HepG2 (cell line): Measurements from ENCODE around the gene EARS2. TPM values are rescaled to one million over a fixed set of nuclear protein-coding genes. Genes with fewer than 3 reads are reported as not detected.

Source experiments
- AGO1 ChIP-seq: fragments of 200-400 bp; formaldehyde crosslinking; IDR thresholded peaks from 2 replicates; pipeline ENCODE4 v1.6.1; 2017; ENCODE audit warnings: mild to moderate bottlenecking, low read depth, low read length, moderate library complexity; ENCODE audit not compliant: poor library complexity, severe bottlenecking
- ARID5B ChIP-seq: IDR thresholded peaks from 2 replicates; pipeline ENCODE4 v1.4.0; 2020; ENCODE audit warnings: mild to moderate bottlenecking, missing genetic modification reagents
- FOXK2 ChIP-seq: fragments of 450-650 bp; IDR thresholded peaks from 2 replicates; pipeline ENCODE4 v1.6.1; 2016
- HNF1A ChIP-seq, 2 experiments: sonication (generic) in 1 of 2; formaldehyde crosslinking in 1 of 2; IDR thresholded peaks; 2 replicates each; pipeline versions ENCODE4 v1.4.0 to v1.6.1; 2016 to 2020; ENCODE audit warnings: borderline replicate concordance in 1 of 2, low read depth in 1 of 2, mild to moderate bottlenecking in 1 of 2, missing genetic modification reagents in 1 of 2
- MATR3 ChIP-seq: sonication (generic); formaldehyde crosslinking; IDR thresholded peaks from 2 replicates; pipeline ENCODE4 v1.4.0; 2020; ENCODE audit warnings: missing genetic modification reagents
- MXD3 ChIP-seq: IDR thresholded peaks from 2 replicates; pipeline ENCODE4 v1.6.1; 2016; ENCODE audit warnings: mild to moderate bottlenecking, missing biosample characterization, missing genetic modification reagents
- NR2F6 ChIP-seq, 2 experiments: IDR thresholded peaks; 2 replicates each; pipeline ENCODE4 v1.6.1; 2016; ENCODE audit warnings: antibody characterized with exemption in 1 of 2, mild to moderate bottlenecking in 1 of 2
- PHB2 ChIP-seq: fragments of 450-650 bp; IDR thresholded peaks from 2 replicates; pipeline ENCODE4 v1.6.1; 2018; ENCODE audit not compliant: partially characterized antibody
- PPARG ChIP-seq: conservative IDR thresholded peaks from 2 replicates; pipeline ENCODE4 v1.6.1; 2016; ENCODE audit warnings: missing biosample characterization, missing genetic modification reagents
- RXRB ChIP-seq: IDR thresholded peaks from 2 replicates; pipeline ENCODE4 v1.6.1; 2016; ENCODE audit warnings: borderline replicate concordance, missing genetic modification reagents, missing compliant biosample characterization
- SNAPC5 ChIP-seq: sonication (generic); formaldehyde crosslinking; IDR thresholded peaks from 2 replicates; pipeline ENCODE4 v1.8.1; 2023; ENCODE audit warnings: mild to moderate bottlenecking, missing genetic modification reagents, borderline replicate concordance
- ZBTB38 ChIP-seq: sonication (generic); formaldehyde crosslinking; IDR thresholded peaks from 2 replicates; pipeline ENCODE4 v1.5.1; 2020; ENCODE audit warnings: mild to moderate bottlenecking, missing genetic modification reagents
- ZIK1 ChIP-seq: sonication (generic); formaldehyde crosslinking; IDR thresholded peaks from 2 replicates; pipeline ENCODE4 v1.5.0; 2020; ENCODE audit warnings: mild to moderate bottlenecking, low read depth, missing genetic modification reagents, borderline replicate concordance
- ZMAT5 ChIP-seq: sonication (generic); formaldehyde crosslinking; IDR thresholded peaks from 2 replicates; pipeline ENCODE4 v1.5.0; 2020; ENCODE audit warnings: mild to moderate bottlenecking, low read depth, missing genetic modification reagents, borderline replicate concordance
- ZNF337 ChIP-seq: sonication (generic); formaldehyde crosslinking; IDR thresholded peaks from 2 replicates; pipeline ENCODE4 v1.5.1; 2020; ENCODE audit warnings: missing genetic modification reagents, low read depth, mild to moderate bottlenecking, borderline replicate concordance
- ZNF382 ChIP-seq: sonication (generic); formaldehyde crosslinking; IDR thresholded peaks from 2 replicates; pipeline ENCODE4 v1.5.0; 2020; ENCODE audit warnings: missing genetic modification reagents, mild to moderate bottlenecking, borderline replicate concordance
- ZNF383 ChIP-seq: sonication (generic); formaldehyde crosslinking; IDR thresholded peaks from 2 replicates; pipeline ENCODE4 v1.4.0; 2020; ENCODE audit warnings: missing genetic modification reagents, mild to moderate bottlenecking, borderline replicate concordance
- ZNF484 ChIP-seq: sonication (generic); formaldehyde crosslinking; IDR thresholded peaks from 2 replicates; pipeline ENCODE4 v1.5.1; 2020; ENCODE audit warnings: mild to moderate bottlenecking, low read depth, missing genetic modification reagents, borderline replicate concordance
- ZNF772 ChIP-seq: sonication (generic); formaldehyde crosslinking; IDR thresholded peaks from 2 replicates; pipeline ENCODE4 v1.5.0; 2020; ENCODE audit warnings: mild to moderate bottlenecking, missing genetic modification reagents
- ZNF879 ChIP-seq: sonication (generic); formaldehyde crosslinking; IDR thresholded peaks from 2 replicates; pipeline ENCODE4 v1.8.1; 2023; ENCODE audit warnings: missing genetic modification reagents
- polyA plus RNA-seq, 8 experiments: library from polyadenylated mRNA; depleted of rRNA in 3 of 8; stranded (reverse) in 7 of 8; unstranded in 1 of 8; fragments of >200 nt; fragmentation: Illumina TruSeq in 4 of 8; extraction: Trizol in 4 of 8; gene quantifications; 2 replicates each; pipeline versions ENCODE4 v1.2.1 to v1.2.3, GENCODE V29; 2011 to 2016; ENCODE audit warnings: low read depth in 4 of 8, missing spikeins in 1 of 8, mixed read lengths in 1 of 8; ENCODE audit not compliant: insufficient read depth in 1 of 8
- total RNA-seq, 5 experiments: library from RNA; depleted of rRNA; stranded (reverse); fragments of >200 nt; fragmentation: Illumina TruSeq; extraction: Trizol; gene quantifications; 2 replicates each; pipeline ENCODE4 v1.2.3, GENCODE V29; 2016; ENCODE audit warnings: low read depth in 1 of 5

Gene EARS2
- total and polyA plus RNA-seq, 2 of the 13 experiments (the other 11 are each of a cell fraction or from before 2014, with no cell fraction given): 49.4 to 80.4 TPM

GRCh38 chr16:23512168-23512695 is 44.9 kb downstream of the EARS2 start (continued):
- TF ChIP-seq ZNF337 (CRISPR knock-in tag) (no peak), MXD3 (no peak), FOXK2 (no peak), SNAPC5 (CRISPR knock-in tag) (no peak), ZNF772 (no peak), ZMAT5 (CRISPR knock-in tag) (no peak), PHB2 (no peak), NR2F6 (IDR thresholded peaks at IDR 0.05) (peak; percentile 25), NR2F6 (CRISPR knock-in tag; IDR thresholded peaks at IDR 0.05) (peak; percentile 36; the same call in 1 of the 2 replicates), ARID5B (CRISPR knock-in tag) (peak; percentile 17; the same call in 1 of the 2 replicates), ZNF484 (no peak), HNF1A (IDR thresholded peaks at IDR 0.05; ENCODE audit: low read depth) (no peak), HNF1A (CRISPR knock-in tag; IDR thresholded peaks at IDR 0.05; ENCODE audit: borderline replicate concordance) (no peak), PPARG (CRISPR knock-in tag) (no peak), MATR3 (no peak), ZIK1 (CRISPR knock-in tag) (no peak), RXRB (CRISPR knock-in tag) (peak; percentile 54; the same call in 1 of the 2 replicates), ZNF879 (CRISPR knock-in tag) (no peak), ZNF383 (no peak), AGO1 (no peak), ZBTB38 (CRISPR knock-in tag) (peak; percentile 49; the same call in 1 of the 2 replicates), ZNF382 (no peak)
